ENCODE measurements around the gene CD38.

The CD38 gene

DNA sequence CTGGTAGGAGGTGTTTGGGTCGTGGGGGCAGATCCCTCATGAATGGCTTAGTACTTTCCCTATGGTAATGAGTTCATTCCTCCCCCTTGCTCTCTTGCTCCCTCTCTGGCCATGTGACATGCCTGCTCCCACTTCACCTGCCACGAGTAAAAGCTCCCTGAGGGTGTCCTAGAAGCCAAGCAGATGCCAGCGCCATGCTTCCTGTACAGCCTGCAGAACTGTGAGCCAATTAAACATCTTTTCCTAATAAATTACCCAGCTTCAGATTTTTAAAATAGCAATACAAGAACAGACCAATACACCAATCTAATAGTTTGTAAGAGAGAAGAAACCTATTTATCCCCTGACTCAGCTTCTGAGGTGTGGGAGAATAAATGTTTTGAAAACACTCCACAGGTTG lies 99.9 kb downstream of the CD38 start:
- H3K9ac ChIP-seq (ENCODE audit: low read depth, low read length, poor library complexity): no peak overlapping the region
- H3K4me1 ChIP-seq (ENCODE audit: control insufficient read depth in 2 of 2, insufficient read depth in 1 of 2, low read depth in 1 of 2, low read length in 2 of 2): no peaks in the 10 kb centered on the region
- H3K27me3 ChIP-seq (ENCODE audit: control insufficient read depth in 3 of 3, insufficient read depth in 3 of 3, low read depth in 1 of 3, low read length in 3 of 3): no peaks in the 10 kb centered on the region
- H3K79me1 ChIP-seq (ENCODE audit: low read depth, low read length): no peaks in the 10 kb centered on the region
- H2AK5ac ChIP-seq (ENCODE audit: low read depth, low read length): no peak overlapping the region
- H3K9me3 ChIP-seq (replicated peaks in 1 of 2; ENCODE audit: control insufficient read depth in 2 of 2, insufficient read depth in 1 of 2, low read depth in 1 of 2, low read length in 2 of 2): no peaks in the 10 kb centered on the region
- no peak overlapping the region for H3K23ac ChIP-seq (ENCODE audit: low read depth, low read length, poor library complexity)
- H3K18ac ChIP-seq (ENCODE audit: low read length): no peak overlapping the region
- H3K4ac ChIP-seq (ENCODE audit: low read length): no peak overlapping the region
- no peak for DNase-seq (ENCODE audit: low spot score)
- no peak overlapping the region for H2AFZ ChIP-seq (ENCODE audit: low read length)
- H3K27ac ChIP-seq (replicated peaks; ENCODE audit: low read length): no peak overlapping the region
- H2BK15ac ChIP-seq (ENCODE audit: low read length): no peak overlapping the region
- no peak overlapping the region for H4K91ac ChIP-seq (ENCODE audit: low read depth, low read length, poor library complexity)
- H3K36me3 ChIP-seq (replicated peaks in 1 of 2; ENCODE audit: control insufficient read depth in 2 of 2, insufficient read depth in 2 of 2, low read length in 2 of 2): no peaks in the 10 kb centered on the region
- H2BK12ac ChIP-seq (ENCODE audit: low read length): no peak overlapping the region
- no peak overlapping the region for H4K8ac ChIP-seq (ENCODE audit: low read depth, low read length)
- H3K4me2 ChIP-seq (ENCODE audit: insufficient read depth, low read length, poor library complexity, severe bottlenecking): no peak overlapping the region
- H2BK120ac ChIP-seq (ENCODE audit: low read depth, low read length): no peak overlapping the region
- no peak overlapping the region for H2BK5ac ChIP-seq (ENCODE audit: low read length)
- no CpG with 5 or more reads among the region's 3 CpGs for WGBS, 2 donors (ENCODE audit: extremely low coverage in 2 of 2, insufficient read length in 2 of 2, insufficient replicate concordance in 1 of 2)
- no peak overlapping the region for H3K14ac ChIP-seq (ENCODE audit: low read length)
- no peak overlapping the region for H3K4me3 ChIP-seq (ENCODE audit: low read length in 2 of 2)

GRCh38 chr4:15881820-15882219 lies 103.7 kb downstream of the CD38 start:
- Histone ChIP-seq H3K4me1 (ENCODE audit: control insufficient read depth in 2 of 2, insufficient read depth in 1 of 2, low read depth in 1 of 2, low read length in 2 of 2) (peaks cover 0 to 2% of the 10 kb centered on the region in 2 donors), H3K4me2 (ENCODE audit: insufficient read depth, low read length, poor library complexity, severe bottlenecking) (no peak overlapping the region), H3K4me3 (ENCODE audit: low read length in 2 of 2) (no peak overlapping the region), H2BK5ac (ENCODE audit: low read length) (no peak overlapping the region), H3K18ac (ENCODE audit: low read length) (no peak overlapping the region), H3K27ac (replicated peaks; ENCODE audit: low read length) (no peak overlapping the region), H3K23ac (ENCODE audit: low read depth, low read length, poor library complexity) (no peak overlapping the region), H3K36me3 (replicated peaks in 1 of 2; ENCODE audit: control insufficient read depth in 2 of 2, insufficient read depth in 2 of 2, low read length in 2 of 2) (no peaks in the 10 kb centered on the region), H3K4ac (ENCODE audit: low read length) (no peak overlapping the region), H2AK5ac (ENCODE audit: low read depth, low read length) (no peak overlapping the region), H3K14ac (ENCODE audit: low read length) (no peak overlapping the region), H4K8ac (ENCODE audit: low read depth, low read length) (no peak overlapping the region), H3K9ac (ENCODE audit: low read depth, low read length, poor library complexity) (no peak overlapping the region), H4K91ac (ENCODE audit: low read depth, low read length, poor library complexity) (no peak overlapping the region), H2BK15ac (ENCODE audit: low read length) (no peak overlapping the region), H2AFZ (ENCODE audit: low read length) (no peak overlapping the region), H3K79me1 (ENCODE audit: low read depth, low read length) (no peaks in the 10 kb centered on the region), H2BK120ac (ENCODE audit: low read depth, low read length) (no peak overlapping the region), H2BK12ac (ENCODE audit: low read length) (no peak overlapping the region), H3K9me3 (replicated peaks in 1 of 2; ENCODE audit: control insufficient read depth in 2 of 2, insufficient read depth in 1 of 2, low read depth in 1 of 2, low read length in 2 of 2) (no peaks in the 10 kb centered on the region), H3K27me3 (ENCODE audit: control insufficient read depth in 3 of 3, insufficient read depth in 3 of 3, low read depth in 1 of 3, low read length in 3 of 3) (no peaks in the 10 kb centered on the region)
- no peak for DNase-seq (ENCODE audit: low spot score)
- WGBS, 2 donors (ENCODE audit: extremely low coverage in 2 of 2, insufficient read length in 2 of 2, insufficient replicate concordance in 1 of 2): no CpG with 5 or more reads among the region's 3 CpGs

- H3K27ac ChIP-seq (replicated peaks; ENCODE audit: low read length): no peak overlapping the region
- WGBS, 2 donors (ENCODE audit: extremely low coverage in 2 of 2, insufficient read length in 2 of 2, insufficient replicate concordance in 1 of 2): no CpG with 5 or more reads among the region's 1 CpG
- H4K8ac ChIP-seq (ENCODE audit: low read depth, low read length): no peak overlapping the region
- H3K27me3 ChIP-seq (ENCODE audit: control insufficient read depth in 3 of 3, insufficient read depth in 3 of 3, low read depth in 1 of 3, low read length in 3 of 3): no peaks in the 10 kb centered on the region
- H3K23ac ChIP-seq (ENCODE audit: low read depth, low read length, poor library complexity): no peak overlapping the region
- no peak overlapping the region for H3K14ac ChIP-seq (ENCODE audit: low read length)
- peak; percentile 69 for DNase-seq (ENCODE audit: low spot score)
- H2AFZ ChIP-seq (ENCODE audit: low read length): no peak overlapping the region
- H2BK120ac ChIP-seq (ENCODE audit: low read depth, low read length): no peak overlapping the region
- H3K4ac ChIP-seq (ENCODE audit: low read length): no peak overlapping the region
- H4K91ac ChIP-seq (ENCODE audit: low read depth, low read length, poor library complexity): no peak overlapping the region
- H3K18ac ChIP-seq (ENCODE audit: low read length): no peak overlapping the region
- H3K9me3 ChIP-seq (replicated peaks in 1 of 2; ENCODE audit: control insufficient read depth in 2 of 2, insufficient read depth in 1 of 2, low read depth in 1 of 2, low read length in 2 of 2): no peaks in the 10 kb centered on the region
- no peak overlapping the region for H3K4me2 ChIP-seq (ENCODE audit: insufficient read depth, low read length, poor library complexity, severe bottlenecking)
- H2AK5ac ChIP-seq (ENCODE audit: low read depth, low read length): no peak overlapping the region
- H3K79me1 ChIP-seq (ENCODE audit: low read depth, low read length): no peaks in the 10 kb centered on the region
- no peak overlapping the region for H2BK12ac ChIP-seq (ENCODE audit: low read length)
- H3K4me1 ChIP-seq (ENCODE audit: control insufficient read depth in 2 of 2, insufficient read depth in 1 of 2, low read depth in 1 of 2, low read length in 2 of 2): peaks cover 0 to 2% of the 10 kb centered on the region in 2 donors
- no peak overlapping the region for H2BK15ac ChIP-seq (ENCODE audit: low read length)
- no peak overlapping the region for H3K4me3 ChIP-seq (ENCODE audit: low read length in 2 of 2)
- no peak overlapping the region for H3K9ac ChIP-seq (ENCODE audit: low read depth, low read length, poor library complexity)
- no peak overlapping the region for H2BK5ac ChIP-seq (ENCODE audit: low read length)
- no peaks in the 10 kb centered on the region for H3K36me3 ChIP-seq (replicated peaks in 1 of 2; ENCODE audit: control insufficient read depth in 2 of 2, insufficient read depth in 2 of 2, low read length in 2 of 2)
Measured at GRCh38 chr4:15882675-15883086, 104.6 kb downstream of the CD38 start.

DNA sequence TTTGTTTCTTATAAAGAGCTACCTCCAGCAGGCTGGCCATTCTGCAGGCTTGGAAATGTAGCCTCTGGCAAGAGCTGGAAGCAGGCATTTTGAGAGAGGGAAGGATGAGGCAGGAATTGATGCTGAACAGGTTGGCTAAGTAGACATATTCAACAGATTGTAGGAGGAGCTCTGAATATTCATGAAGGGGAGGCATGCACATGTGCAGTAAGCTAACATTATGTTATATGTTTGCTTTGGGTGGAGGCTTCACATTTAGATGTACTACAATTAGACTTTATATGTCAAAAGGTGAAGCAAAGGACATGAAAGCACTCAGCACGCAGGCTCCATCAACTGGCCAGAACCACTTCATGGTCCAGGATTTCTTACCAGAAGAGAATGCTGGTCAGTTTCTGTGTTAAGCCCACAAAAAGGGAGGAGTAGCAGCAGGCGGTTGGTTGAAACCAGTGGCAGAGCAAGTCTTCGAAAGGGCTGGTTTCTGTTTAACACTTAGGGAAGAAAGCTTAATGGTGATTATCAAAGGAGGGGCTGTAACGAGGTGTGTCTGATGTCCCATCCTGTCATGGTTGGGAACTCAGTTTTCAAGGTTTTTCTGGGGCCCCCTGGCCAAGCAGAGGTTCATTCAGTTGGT lies 105.6 kb downstream of the CD38 start:
- Histone ChIP-seq H2BK15ac (ENCODE audit: low read length) (no peak overlapping the region), H3K4ac (ENCODE audit: low read length) (no peak overlapping the region), H3K4me3 (ENCODE audit: low read length in 2 of 2) (no peak overlapping the region), H2AFZ (ENCODE audit: low read length) (no peak overlapping the region), H3K4me1 (ENCODE audit: control insufficient read depth in 2 of 2, insufficient read depth in 1 of 2, low read depth in 1 of 2, low read length in 2 of 2) (peaks cover 0 to 2% of the 10 kb centered on the region in 2 donors), H3K18ac (ENCODE audit: low read length) (no peak overlapping the region), H4K8ac (ENCODE audit: low read depth, low read length) (no peak overlapping the region), H3K9me3 (replicated peaks in 1 of 2; ENCODE audit: control insufficient read depth in 2 of 2, insufficient read depth in 1 of 2, low read depth in 1 of 2, low read length in 2 of 2) (no peaks in the 10 kb centered on the region), H3K27me3 (ENCODE audit: control insufficient read depth in 3 of 3, insufficient read depth in 3 of 3, low read depth in 1 of 3, low read length in 3 of 3) (no peaks in the 10 kb centered on the region), H3K36me3 (replicated peaks in 1 of 2; ENCODE audit: control insufficient read depth in 2 of 2, insufficient read depth in 2 of 2, low read length in 2 of 2) (no peaks in the 10 kb centered on the region), H3K9ac (ENCODE audit: low read depth, low read length, poor library complexity) (no peak overlapping the region), H2BK5ac (ENCODE audit: low read length) (no peak overlapping the region), H3K14ac (ENCODE audit: low read length) (no peak overlapping the region), H3K23ac (ENCODE audit: low read depth, low read length, poor library complexity) (no peak overlapping the region), H3K79me1 (ENCODE audit: low read depth, low read length) (no peaks in the 10 kb centered on the region), H2BK120ac (ENCODE audit: low read depth, low read length) (no peak overlapping the region), H3K4me2 (ENCODE audit: insufficient read depth, low read length, poor library complexity, severe bottlenecking) (no peak overlapping the region), H3K27ac (replicated peaks; ENCODE audit: low read length) (no peak overlapping the region), H2AK5ac (ENCODE audit: low read depth, low read length) (no peak overlapping the region), H2BK12ac (ENCODE audit: low read length) (no peak overlapping the region), H4K91ac (ENCODE audit: low read depth, low read length, poor library complexity) (no peak overlapping the region)
- no CpG with 5 or more reads among the region's 4 CpGs for WGBS, 2 donors (ENCODE audit: extremely low coverage in 2 of 2, insufficient read length in 2 of 2, insufficient replicate concordance in 1 of 2)
- no peak for DNase-seq (ENCODE audit: low spot score)
